ENCODE measurements around the gene GPR61.

GPR61 gene

GRCh38 chr1:109570414-109570813 is 30.7 kb downstream of the GPR61 start:
- no peak for DNase-seq (ENCODE audit: low spot score)

DNA sequence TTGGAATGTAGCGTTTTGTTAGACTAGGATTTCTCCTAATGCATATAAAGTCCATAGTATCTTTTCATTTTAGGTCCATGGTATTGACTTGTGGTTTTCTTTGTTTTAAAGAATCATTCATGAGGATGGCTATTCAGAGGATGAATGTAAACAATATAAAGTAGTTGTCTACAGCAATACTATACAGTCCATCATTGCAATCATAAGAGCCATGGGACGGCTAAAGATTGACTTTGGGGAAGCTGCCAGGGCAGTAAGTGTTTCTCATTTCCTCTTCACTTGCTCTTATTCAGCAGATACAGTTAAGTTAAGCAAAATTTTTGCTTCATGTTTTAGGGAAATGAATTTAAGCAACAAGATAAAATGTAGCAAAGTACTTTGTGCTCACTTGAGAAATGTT is 34.1 kb downstream of the GPR61 start:
- DNase-seq (ENCODE audit: low spot score) = no peak

GRCh38 chr1:109578947-109579443 is 39.3 kb downstream of the GPR61 start:
- peak; percentile 9 for DNase-seq (ENCODE audit: low spot score)

GRCh38 chr1:109579491-109579890 is 39.8 kb downstream of the GPR61 start:
- peak; percentile 35 for DNase-seq (ENCODE audit: low spot score)

GRCh38 chr1:109582021-109582420 is 42.3 kb downstream of the GPR61 start:
- no peak for DNase-seq (ENCODE audit: low spot score)

DNA sequence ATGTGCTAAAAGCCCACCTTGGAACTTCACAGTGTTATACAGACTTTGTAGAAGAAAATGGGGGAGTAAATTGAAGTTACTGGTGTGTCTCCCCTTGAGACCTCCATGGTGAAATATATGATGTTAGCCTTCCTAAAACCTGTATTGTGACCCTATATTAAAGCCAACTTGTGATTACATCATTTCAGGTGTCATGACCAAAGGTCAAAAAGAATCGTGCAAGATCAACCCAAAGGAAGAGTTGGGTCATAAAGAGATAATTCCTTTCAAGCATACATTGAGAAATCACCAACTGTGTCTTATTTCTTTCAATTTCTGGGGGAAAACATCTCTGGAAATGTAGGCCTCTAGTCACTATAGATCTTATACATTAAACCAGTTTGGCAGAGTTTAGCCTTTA is 45.1 kb downstream of the GPR61 start:
- DNase-seq (ENCODE audit: low spot score) = no peak

- no peak for DNase-seq (ENCODE audit: low spot score)
Measured at GRCh38 chr1:109586055-109586454, 46.4 kb downstream of the GPR61 start.

- no peak for DNase-seq (ENCODE audit: low spot score)
Measured at GRCh38 chr1:109589177-109589576, 49.5 kb downstream of the GPR61 start.

DNA sequence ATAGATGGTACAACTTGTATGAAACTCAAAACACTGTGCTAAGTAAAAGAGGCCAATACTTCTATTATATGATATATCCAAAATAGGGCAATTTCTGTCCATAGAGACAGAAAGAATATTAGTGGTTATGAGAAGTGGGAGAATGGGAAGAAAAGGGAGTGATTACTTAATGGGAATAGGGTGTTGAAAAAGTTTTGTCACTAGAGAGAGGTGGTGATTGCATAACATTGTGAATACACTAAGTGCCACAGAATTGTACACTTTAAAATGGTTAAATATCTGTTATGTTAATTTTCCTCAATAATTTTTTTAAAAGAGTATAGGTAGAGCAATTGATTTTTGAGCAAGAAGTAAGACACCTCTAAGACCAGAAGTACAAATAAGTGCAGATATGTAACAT is 50.0 kb downstream of the GPR61 start:
- DNase-seq (ENCODE audit: low spot score) = no peak

- DNase-seq (ENCODE audit: low spot score) = no peak
Measured at GRCh38 chr1:109592916-109593315, 53.2 kb downstream of the GPR61 start.

- DNase-seq (ENCODE audit: low spot score) = no peak
Measured at GRCh38 chr1:109595531-109595930, 55.9 kb downstream of the GPR61 start.
